K562 (cell line): ENCODE results near the gene PRM1. TPM values are rescaled to one million over a fixed set of nuclear protein-coding genes. Genes with fewer than 3 reads are reported as not detected.
A peak's percentile ranks its signal among the peaks of the same experiment; 100 is the strongest.

Experiments
- CAMTA2 ChIP-seq: fragments of 250-450 bp; sonication (Bioruptor Pico); conservative IDR thresholded peaks from 2 replicates; pipeline ENCODE4 v1.5.1; 2022
- CBX2 ChIP-seq: fragments of 200-600 bp; sonication (generic); IDR thresholded peaks from one replicate; pipeline ENCODE4 v1.6.1; 2012; ENCODE audit warnings: mild to moderate bottlenecking, low read length, inconsistent platforms; ENCODE audit not compliant: insufficient read depth, poor library complexity, severe bottlenecking
- HMG20A ChIP-seq: fragments of 450-650 bp; formaldehyde crosslinking; conservative IDR thresholded peaks from 2 replicates; pipeline ENCODE4 v1.4.0; 2020; ENCODE audit warnings: mild to moderate bottlenecking, mixed read lengths
- JUNB ChIP-seq: fragments of 450-650 bp; formaldehyde crosslinking; conservative IDR thresholded peaks from 2 replicates; pipeline ENCODE4 v1.4.0; 2020; ENCODE audit warnings: mild to moderate bottlenecking
- MIER1 ChIP-seq: fragments of 450-650 bp; IDR thresholded peaks from 2 replicates; pipeline ENCODE4 v1.6.1; 2016; ENCODE audit warnings: antibody characterized with exemption, mild to moderate bottlenecking, low read depth
- PHB ChIP-seq: fragments of 250-450 bp; sonication (Bioruptor Pico); IDR thresholded peaks from 2 replicates; pipeline ENCODE4 v1.5.0; 2021
- PHTF2 ChIP-seq: fragments of 250-450 bp; sonication (Bioruptor Pico); IDR thresholded peaks from 2 replicates; pipeline ENCODE4 v1.5.0; 2021; ENCODE audit warnings: mild to moderate bottlenecking
- RBM14 ChIP-seq: fragments of 200-400 bp; formaldehyde crosslinking; IDR thresholded peaks from 2 replicates; pipeline ENCODE4 v1.6.1; 2018; ENCODE audit warnings: low read depth, mild to moderate bottlenecking, low read length, moderate library complexity, borderline replicate concordance; ENCODE audit not compliant: insufficient read depth
- SAFB2 ChIP-seq: fragments of 200-400 bp; formaldehyde crosslinking; IDR thresholded peaks from 2 replicates; pipeline ENCODE4 v1.6.1; 2018; ENCODE audit warnings: borderline replicate concordance, low read length, low read depth, moderate library complexity; ENCODE audit not compliant: severe bottlenecking
- SETDB1 ChIP-seq: IDR thresholded peaks from one replicate; pipeline ENCODE4 v1.6.1; 2012; ENCODE audit warnings: low read length, control low read depth, inconsistent platforms
- SP1 ChIP-seq: sonication (generic); formaldehyde crosslinking; IDR thresholded peaks from 2 replicates; pipeline ENCODE4 v1.8.1; 2022; ENCODE audit warnings: mild to moderate bottlenecking, missing genetic modification reagents
- SPI1 ChIP-seq: IDR thresholded peaks from 2 replicates; pipeline ENCODE4 v1.6.1; 2011; ENCODE audit warnings: low read depth, low read length, control low read depth, borderline replicate concordance
- TEAD4 ChIP-seq, 2 experiments: sonication (generic) in 1 of 2; formaldehyde crosslinking in 1 of 2; IDR thresholded peaks; 2 replicates each; pipeline versions ENCODE4 v1.6.1 to v1.8.0; 2012 to 2022; ENCODE audit warnings: borderline replicate concordance in 1 of 2, inconsistent platforms in 1 of 2, low read length in 1 of 2, mild to moderate bottlenecking in 1 of 2, missing genetic modification reagents in 1 of 2
- polyA plus RNA-seq, 8 experiments: library from polyadenylated mRNA; depleted of rRNA in 4 of 8; stranded (reverse) in 5 of 8; unstranded in 3 of 8; fragments of >200 nt; fragmentation: Nextera tagmentation in 2 of 8; fragmentation: Illumina TruSeq in 1 of 8; extraction: Ambion mirVana in 2 of 8; extraction: Trizol in 1 of 8; gene quantifications; 2 replicates each; pipeline versions ENCODE4 v1.2.1 to v1.2.3, GENCODE V29; 2011 to 2014; ENCODE audit warnings: inconsistent platforms in 1 of 8, missing spikeins in 1 of 8
- total RNA-seq, 7 experiments: library from RNA; depleted of rRNA in 6 of 7; stranded (reverse); fragments of >200 nt in 6 of 7; fragmentation: Illumina TruSeq in 2 of 7; extraction: Trizol in 2 of 7; gene quantifications; 2 replicates each; pipeline versions ENCODE4 v1.2.1 to v1.2.3, GENCODE V29; 2011 to 2021; ENCODE audit warnings: low replicate concordance in 1 of 7
- TF ChIP-seq, protein P1 (sequence below): fragments of 450-650 bp; IDR thresholded peaks from 2 replicates; pipeline ENCODE4 v1.6.1; 2016; ENCODE audit warnings: low read depth
- TF ChIP-seq, protein P2 (sequence below): fragments of 250-450 bp; sonication (Bioruptor Pico); IDR thresholded peaks from 2 replicates; pipeline ENCODE4 v1.5.0; 2020; ENCODE audit warnings: mild to moderate bottlenecking
- TF ChIP-seq, protein P3 (sequence below): fragments of 250-450 bp; sonication (Bioruptor Pico); IDR thresholded peaks from 2 replicates; pipeline ENCODE4 v1.8.0; 2022; ENCODE audit warnings: inconsistent platforms, mild to moderate bottlenecking, moderate library complexity, borderline replicate concordance

The PRM1 gene
- total and polyA plus RNA-seq, 9 of the 15 experiments (the other 6 are each of a cell fraction or from before 2014, with no cell fraction given): not detected

- TF ChIP-seq, protein P1, sequence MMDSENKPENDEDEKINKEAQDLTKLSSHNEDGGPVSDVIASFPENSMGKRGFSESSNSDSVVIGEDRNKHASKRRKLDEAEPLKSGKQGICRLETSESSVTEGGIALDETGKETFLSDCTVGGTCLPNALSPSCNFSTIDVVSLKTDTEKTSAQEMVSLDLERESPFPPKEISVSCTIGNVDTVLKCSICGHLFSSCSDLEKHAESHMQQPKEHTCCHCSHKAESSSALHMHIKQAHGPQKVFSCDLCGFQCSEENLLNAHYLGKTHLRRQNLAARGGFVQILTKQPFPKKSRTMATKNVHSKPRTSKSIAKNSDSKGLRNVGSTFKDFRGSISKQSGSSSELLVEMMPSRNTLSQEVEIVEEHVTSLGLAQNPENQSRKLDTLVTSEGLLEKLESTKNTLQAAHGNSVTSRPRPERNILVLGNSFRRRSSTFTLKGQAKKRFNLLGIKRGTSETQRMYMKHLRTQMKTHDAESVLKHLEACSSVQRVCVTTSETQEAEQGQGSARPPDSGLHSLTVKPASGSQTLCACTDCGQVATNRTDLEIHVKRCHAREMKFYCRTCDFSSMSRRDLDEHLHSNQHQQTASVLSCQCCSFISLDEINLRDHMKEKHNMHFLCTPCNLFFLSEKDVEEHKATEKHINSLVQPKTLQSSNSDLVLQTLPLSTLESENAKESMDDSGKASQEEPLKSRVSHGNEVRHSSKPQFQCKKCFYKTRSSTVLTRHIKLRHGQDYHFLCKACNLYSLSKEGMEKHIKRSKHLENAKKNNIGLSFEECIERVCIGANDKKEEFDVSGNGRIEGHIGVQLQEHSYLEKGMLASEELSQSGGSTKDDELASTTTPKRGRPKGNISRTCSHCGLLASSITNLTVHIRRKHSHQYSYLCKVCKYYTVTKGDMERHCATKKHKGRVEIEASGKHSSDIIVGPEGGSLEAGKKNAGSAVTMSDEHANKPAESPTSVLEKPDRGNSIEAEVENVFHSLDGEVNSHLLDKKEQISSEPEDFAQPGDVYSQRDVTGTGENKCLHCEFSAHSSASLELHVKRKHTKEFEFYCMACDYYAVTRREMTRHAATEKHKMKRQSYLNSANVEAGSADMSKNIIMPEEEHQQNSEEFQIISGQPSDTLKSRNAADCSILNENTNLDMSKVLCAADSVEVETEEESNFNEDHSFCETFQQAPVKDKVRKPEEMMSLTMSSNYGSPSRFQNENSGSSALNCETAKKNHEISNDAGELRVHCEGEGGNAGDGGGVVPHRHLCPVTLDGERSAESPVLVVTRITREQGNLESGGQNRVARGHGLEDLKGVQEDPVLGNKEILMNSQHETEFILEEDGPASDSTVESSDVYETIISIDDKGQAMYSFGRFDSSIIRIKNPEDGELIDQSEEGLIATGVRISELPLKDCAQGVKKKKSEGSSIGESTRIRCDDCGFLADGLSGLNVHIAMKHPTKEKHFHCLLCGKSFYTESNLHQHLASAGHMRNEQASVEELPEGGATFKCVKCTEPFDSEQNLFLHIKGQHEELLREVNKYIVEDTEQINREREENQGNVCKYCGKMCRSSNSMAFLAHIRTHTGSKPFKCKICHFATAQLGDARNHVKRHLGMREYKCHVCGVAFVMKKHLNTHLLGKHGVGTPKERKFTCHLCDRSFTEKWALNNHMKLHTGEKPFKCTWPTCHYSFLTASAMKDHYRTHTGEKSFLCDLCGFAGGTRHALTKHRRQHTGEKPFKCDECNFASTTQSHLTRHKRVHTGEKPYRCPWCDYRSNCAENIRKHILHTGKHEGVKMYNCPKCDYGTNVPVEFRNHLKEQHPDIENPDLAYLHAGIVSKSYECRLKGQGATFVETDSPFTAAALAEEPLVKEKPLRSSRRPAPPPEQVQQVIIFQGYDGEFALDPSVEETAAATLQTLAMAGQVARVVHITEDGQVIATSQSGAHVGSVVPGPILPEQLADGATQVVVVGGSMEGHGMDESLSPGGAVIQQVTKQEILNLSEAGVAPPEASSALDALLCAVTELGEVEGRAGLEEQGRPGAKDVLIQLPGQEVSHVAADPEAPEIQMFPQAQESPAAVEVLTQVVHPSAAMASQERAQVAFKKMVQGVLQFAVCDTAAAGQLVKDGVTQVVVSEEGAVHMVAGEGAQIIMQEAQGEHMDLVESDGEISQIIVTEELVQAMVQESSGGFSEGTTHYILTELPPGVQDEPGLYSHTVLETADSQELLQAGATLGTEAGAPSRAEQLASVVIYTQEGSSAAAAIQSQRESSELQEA: no peak
- TF ChIP-seq, protein P2, sequence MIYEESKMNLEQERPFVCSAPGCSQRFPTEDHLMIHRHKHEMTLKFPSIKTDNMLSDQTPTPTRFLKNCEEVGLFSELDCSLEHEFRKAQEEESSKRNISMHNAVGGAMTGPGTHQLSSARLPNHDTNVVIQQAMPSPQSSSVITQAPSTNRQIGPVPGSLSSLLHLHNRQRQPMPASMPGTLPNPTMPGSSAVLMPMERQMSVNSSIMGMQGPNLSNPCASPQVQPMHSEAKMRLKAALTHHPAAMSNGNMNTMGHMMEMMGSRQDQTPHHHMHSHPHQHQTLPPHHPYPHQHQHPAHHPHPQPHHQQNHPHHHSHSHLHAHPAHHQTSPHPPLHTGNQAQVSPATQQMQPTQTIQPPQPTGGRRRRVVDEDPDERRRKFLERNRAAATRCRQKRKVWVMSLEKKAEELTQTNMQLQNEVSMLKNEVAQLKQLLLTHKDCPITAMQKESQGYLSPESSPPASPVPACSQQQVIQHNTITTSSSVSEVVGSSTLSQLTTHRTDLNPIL (CRISPR knock-in tag): no peak
- TF ChIP-seq SAFB2 (no peak), JUNB (CRISPR knock-in tag) (0 out of 2 replicates have a peak, but pooled peaks have one; percentile 36), HMG20A (CRISPR knock-in tag) (no peak), PHB (CRISPR knock-in tag) (no peak), CAMTA2 (CRISPR knock-in tag) (0 out of 2 replicates have a peak, but pooled peaks have one; percentile 52), SP1 (no peak), RBM14 (peak; percentile 27; the same call in 1 of the 2 replicates), TEAD4 (IDR thresholded peaks at IDR 0.05; ENCODE audit: low read length) (peak; percentile 16; the same call in 1 of the 2 replicates), TEAD4 (CRISPR knock-in tag; IDR thresholded peaks at IDR 0.05; ENCODE audit: borderline replicate concordance) (peak; percentile 100), MIER1 (no peak), SETDB1 (no peak), PHTF2 (CRISPR knock-in tag) (no peak), SPI1 (0 out of 2 replicates have a peak, but pooled peaks have one; percentile 13), CBX2 (no peak)
- TF ChIP-seq, protein P3, sequence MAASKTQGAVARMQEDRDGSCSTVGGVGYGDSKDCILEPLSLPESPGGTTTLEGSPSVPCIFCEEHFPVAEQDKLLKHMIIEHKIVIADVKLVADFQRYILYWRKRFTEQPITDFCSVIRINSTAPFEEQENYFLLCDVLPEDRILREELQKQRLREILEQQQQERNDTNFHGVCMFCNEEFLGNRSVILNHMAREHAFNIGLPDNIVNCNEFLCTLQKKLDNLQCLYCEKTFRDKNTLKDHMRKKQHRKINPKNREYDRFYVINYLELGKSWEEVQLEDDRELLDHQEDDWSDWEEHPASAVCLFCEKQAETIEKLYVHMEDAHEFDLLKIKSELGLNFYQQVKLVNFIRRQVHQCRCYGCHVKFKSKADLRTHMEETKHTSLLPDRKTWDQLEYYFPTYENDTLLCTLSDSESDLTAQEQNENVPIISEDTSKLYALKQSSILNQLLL (CRISPR knock-in tag): no peak
Observed at GRCh38 chr16:11254913-11255736, 26.0 kb downstream of the PRM1 start (continued).
